HG02973 (cell line): ENCODE results near the gene PCDHA9.

Experiments
- ATAC-seq: cut with Tn5 transposase; IDR thresholded peaks from one replicate; pipeline ENCODE4 v1.9.1; 2021; ENCODE audit warnings: moderate library complexity; ENCODE audit not compliant: unreplicated experiment

The PCDHA9 gene

GRCh38 chr5:140877262-140877581 lies 29.0 kb downstream of the PCDHA9 start:
- no peak for ATAC-seq

GRCh38 chr5:140881889-140882590 lies 33.9 kb downstream of the PCDHA9 start, which contains the start of gene PCDHA13:
TSS of gene PCDHA13 (plus strand) at chr5:140882124. CDS start at chr5:140882269, 145 bp downstream.
- no peak for ATAC-seq

GRCh38 chr5:140882591-140882899 lies 34.4 kb downstream of the PCDHA9 start:
- no peak for ATAC-seq

DNA sequence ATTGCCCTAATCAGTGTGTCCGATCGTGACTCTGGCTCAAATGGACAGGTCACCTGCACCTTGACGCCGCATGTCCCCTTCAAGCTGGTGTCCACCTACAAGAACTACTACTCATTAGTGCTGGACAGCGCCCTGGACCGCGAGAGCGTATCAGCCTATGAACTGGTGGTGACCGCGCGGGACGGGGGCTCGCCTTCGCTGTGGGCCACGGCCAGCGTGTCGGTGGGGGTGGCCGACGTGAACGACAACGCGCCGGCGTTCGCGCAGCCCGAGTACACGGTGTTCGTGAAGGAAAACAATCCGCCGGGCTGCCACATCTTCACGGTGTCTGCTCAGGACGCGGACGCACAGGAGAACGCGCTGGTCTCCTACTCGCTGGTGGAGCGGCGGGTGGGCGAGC lies 35.2 kb downstream of the PCDHA9 start:
- ATAC-seq, result no peak

GRCh38 chr5:140883927-140884697 lies 35.9 kb downstream of the PCDHA9 start:
- no peak for ATAC-seq
